GM23248 (cell line): ENCODE measurements around the gene FBXL3.

Source experiments
- EZH2 ChIP-seq: fragments of 200-600 bp; sonication (generic); IDR thresholded peaks from 2 replicates; pipeline ENCODE4 v1.6.1; 2018; ENCODE audit warnings: antibody characterized with exemption, mild to moderate bottlenecking; ENCODE audit not compliant: insufficient read depth, poor library complexity, severe bottlenecking
- EZH2phosphoT487 ChIP-seq: fragments of 200-600 bp; sonication (generic); IDR thresholded peaks from 2 replicates; pipeline ENCODE4 v1.6.1; 2018; ENCODE audit warnings: antibody characterized with exemption, moderate library complexity, mild to moderate bottlenecking, low read depth; ENCODE audit not compliant: insufficient read depth

DNA sequence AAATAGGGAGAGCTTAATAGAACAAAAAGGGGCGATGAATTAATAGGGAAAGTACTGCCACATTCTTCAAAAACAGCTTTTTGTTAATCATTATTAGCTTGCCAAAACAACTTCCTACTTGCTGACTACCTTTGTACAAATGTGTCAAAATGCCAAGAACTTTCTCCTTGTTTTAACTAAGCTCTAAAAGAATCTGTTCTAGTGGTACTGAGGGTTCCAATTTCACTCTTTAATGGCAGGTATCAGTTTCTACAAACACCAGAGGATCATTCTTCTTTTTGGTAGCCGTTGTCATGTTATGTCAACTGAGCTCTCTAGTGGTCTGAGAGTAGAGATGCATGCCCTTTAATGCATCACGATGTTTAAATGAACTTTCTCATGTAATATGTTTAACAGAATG lies 29.4 kb upstream of the FBXL3 start:
- TF ChIP-seq EZH2phosphoT487 (no peak), EZH2 (no peak)
